KBM-7 (cell line): ENCODE data around the gene PEX6.

ENCODE experiments used
- DNase-seq: peaks from one replicate; pipeline ENCODE4 v3.0.0-alpha.2; 2015
- in situ Hi-C: fragments of 300-500 bp; cut with MboI; formaldehyde crosslinking; loops from 2 replicates; pipeline ENCODE4 v1.14.3; 2020; ENCODE audit warnings: low sequenced_read_pairs, low pct_unique_long_range_greater_than_20kb, mixed read lengths

PEX6 gene

GRCh38 chr6:42940493-42941045, 38.4 kb downstream of the PEX6 start:
- DNase-seq = no peak
- in situ Hi-C loops = no loop called here

DNA sequence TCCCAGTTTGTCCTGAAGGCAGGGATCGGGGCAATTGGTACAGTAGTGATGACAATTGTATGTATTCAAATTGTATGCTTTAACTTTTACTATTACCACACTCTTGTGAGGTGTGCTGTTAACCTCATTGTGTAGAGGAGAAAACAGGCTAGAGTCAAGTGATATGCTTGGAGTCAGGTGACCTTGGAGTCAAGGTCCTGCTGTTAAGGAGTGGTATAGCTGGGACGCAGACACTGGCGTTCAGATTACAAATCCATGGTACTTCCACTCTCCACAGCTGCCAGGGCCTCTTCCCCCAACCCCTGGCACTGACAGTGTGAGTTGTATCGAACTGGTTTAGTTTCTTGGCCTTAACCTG, 39.2 kb downstream of the PEX6 start:
- in situ Hi-C loops = no loop called here
- no peak for DNase-seq

GRCh38 chr6:42938987-42939809, 39.8 kb downstream of the PEX6 start:
- in situ Hi-C loops = no loop called here

DNA sequence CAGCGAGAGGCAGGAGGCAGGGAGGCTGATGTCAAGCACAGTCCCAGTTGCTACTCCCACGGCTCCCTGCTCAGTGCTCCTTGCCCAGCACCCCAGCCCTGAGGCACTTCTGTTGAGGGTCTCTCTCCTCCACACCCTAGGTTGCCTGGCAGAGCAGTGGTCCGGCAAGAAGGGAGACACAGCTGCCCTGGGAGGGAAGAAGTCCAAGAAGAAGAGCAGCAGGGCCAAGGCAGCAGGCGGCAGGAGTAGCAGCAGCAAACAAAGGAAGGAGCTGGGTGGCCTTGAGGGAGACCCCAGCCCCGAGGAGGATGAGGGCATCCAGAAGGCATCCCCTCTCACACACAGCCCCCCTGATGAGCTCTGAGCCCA, 40.6 kb downstream of the PEX6 start:
- DNase-seq = no peak
- in situ Hi-C loops = no loop called here

More at GRCh38 chr6:42938987-42939809, 39.8 kb downstream of the PEX6 start:
- no peak for DNase-seq

- no peak for DNase-seq
- in situ Hi-C loops = no loop called here
Observed at GRCh38 chr6:42937548-42938427, 41.2 kb downstream of the PEX6 start.

DNA sequence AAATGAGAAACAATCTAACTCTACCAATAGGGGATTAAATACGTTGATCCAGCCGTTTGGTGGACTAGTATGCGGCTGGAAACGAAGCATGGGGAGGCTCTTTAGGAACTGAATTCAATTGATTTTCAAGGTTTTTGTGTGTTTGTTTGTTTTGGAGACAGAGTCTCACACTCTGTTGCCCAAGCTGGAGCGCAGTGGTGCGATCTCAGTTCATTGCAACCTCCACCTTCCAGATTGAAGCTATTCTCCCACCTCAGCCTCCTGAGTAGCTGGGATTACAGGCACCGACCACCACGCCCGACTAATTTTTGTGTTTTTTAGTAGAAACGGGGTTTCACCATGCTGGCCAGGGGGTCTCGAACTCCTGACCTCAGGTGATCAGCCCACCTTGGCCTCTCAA, 42.6 kb downstream of the PEX6 start:
- in situ Hi-C loops = no loop called here
- no peak for DNase-seq

GRCh38 chr6:42935322-42935721, 43.7 kb downstream of the PEX6 start:
- in situ Hi-C loops = no loop called here
- peak; percentile 32 for DNase-seq

DNA sequence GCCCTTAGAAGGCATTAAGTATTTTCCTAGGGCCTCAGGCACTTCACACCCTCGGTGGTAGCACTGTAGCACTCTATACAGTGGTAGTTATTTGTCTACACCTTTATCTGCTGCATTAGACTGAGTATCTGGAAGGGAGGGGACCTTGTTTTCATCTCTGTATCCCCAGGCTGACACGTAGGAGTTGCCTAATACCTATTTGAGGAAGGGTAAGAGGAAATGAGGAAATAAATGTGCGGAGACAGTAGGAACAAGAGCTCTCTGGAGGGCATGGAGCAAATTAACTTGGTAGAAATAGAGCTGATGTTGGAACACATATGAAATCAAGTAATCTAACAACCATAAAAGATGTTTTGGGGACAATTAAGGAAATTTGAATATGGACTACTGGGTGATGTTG, 45.8 kb downstream of the PEX6 start:
- DNase-seq = peak; percentile 60
- in situ Hi-C loops = no loop called here

DNA sequence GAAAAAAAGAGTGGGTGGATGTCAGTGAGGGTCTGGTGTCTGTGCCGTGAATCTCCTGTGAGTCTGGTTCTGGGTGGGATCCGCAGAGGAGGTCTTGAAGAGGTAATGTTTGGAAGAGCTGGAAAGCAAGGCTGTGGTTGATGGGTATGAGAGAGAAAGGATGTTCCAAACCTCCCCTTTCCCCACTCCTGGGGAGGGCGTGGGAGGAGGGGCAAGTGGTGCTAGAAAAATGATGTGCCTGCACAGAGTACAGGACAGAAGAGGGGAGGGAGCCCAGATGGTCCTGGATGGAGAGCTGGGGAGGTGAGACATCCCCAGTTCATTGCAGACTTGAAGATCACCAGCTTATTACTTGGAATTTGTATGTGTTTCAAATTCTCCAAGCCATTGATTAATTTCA, 46.6 kb downstream of the PEX6 start:
- in situ Hi-C loops = no loop called here

GRCh38 chr6:42929821-42930360, 49.1 kb downstream of the PEX6 start:
- peak; percentile 94 for DNase-seq
- in situ Hi-C loops = no loop called here

More for the DNA sequence above, 46.6 kb downstream of the PEX6 start:
- DNase-seq = no peak

DNA sequence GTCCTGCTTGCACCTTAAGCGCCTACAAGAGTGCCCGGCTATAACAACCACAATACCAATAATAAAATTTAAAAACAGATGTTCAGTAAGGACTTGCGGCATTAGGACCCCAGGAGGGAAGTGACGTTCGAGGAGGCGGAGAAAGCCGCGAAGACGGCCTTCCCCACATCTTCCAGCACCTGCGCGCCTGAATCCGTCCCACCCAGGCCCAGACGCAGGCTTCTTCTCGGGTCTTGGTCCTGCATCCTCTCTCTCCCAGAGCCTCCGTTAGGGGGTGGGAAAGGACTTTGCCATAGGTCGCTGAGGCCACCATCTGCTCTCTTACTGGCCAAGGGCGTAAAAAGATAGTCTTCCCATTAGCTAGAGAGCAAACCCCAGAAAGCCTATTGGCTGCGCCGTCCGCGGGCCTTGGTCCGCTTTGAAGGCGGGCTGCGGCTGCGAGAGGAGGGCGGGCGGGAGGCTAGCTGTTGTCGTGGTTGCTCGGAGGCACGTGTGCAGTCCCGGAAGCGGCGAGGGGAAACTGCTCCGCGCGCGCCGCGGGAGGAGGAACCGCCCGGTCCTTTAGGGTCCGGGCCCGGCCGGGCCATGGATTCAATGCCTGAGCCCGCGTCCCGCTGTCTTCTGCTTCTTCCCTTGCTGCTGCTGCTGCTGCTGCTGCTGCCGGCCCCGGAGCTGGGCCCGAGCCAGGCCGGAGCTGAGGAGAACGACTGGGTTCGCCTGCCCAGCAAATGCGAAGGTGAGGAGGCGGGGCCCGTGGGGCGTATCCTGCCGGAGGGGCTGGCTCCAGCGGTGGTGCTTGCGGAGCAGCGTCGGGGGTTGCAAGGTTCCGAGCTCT, 49.8 kb downstream of the PEX6 start, which contains the start of gene CNPY3:
TSS of gene CNPY3 (plus strand) at position 495 of the 835 bp plus-strand sequence. CDS start at position 586, 91 bp downstream.
- in situ Hi-C loops = no loop called here

DNA sequence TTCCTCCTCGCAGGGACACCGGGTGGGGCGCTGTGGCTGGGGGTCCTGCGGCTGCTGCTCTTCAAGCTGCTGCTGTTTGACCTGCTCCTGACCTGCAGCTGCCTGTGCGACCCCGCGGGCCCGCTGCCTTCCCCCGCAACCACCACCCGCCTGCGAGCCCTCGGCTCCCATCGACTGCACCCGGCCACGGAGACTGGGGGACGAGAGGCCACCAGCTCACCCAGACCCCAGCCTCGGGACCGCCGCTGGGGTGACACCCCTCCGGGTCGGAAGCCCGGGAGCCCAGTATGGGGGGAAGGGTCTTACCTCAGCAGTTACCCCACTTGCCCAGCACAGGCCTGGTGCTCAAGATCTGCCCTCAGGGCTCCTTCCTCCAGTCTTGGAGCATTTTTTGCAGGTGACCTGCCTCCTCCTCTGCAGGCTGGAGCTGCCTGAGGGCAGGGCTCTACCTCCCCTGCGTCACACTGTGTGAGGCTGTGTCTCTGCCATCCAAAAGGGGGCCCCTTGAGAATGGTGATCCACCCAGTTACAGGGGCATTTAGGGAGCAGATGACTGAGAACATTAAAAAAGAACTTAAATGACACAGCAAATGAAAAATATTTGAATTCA, 53.6 kb downstream of the PEX6 start:
- no peak for DNase-seq

More for the DNA sequence above, 49.8 kb downstream of the PEX6 start, which contains the start of gene CNPY3:
- peak; percentile 99 for DNase-seq

GRCh38 chr6:42923666-42924065, 55.3 kb downstream of the PEX6 start:
- in situ Hi-C loops = no loop called here

More for the DNA sequence above, 53.6 kb downstream of the PEX6 start:
- in situ Hi-C loops = no loop called here

GRCh38 chr6:42921801-42922200, 57.2 kb downstream of the PEX6 start:
- DNase-seq = no peak

More at GRCh38 chr6:42923666-42924065, 55.3 kb downstream of the PEX6 start:
- peak; percentile 26 for DNase-seq

GRCh38 chr6:42916288-42916687, 62.7 kb downstream of the PEX6 start:
- in situ Hi-C loops = no loop called here
- no peak for DNase-seq

More at GRCh38 chr6:42921801-42922200, 57.2 kb downstream of the PEX6 start:
- in situ Hi-C loops = no loop called here

DNA sequence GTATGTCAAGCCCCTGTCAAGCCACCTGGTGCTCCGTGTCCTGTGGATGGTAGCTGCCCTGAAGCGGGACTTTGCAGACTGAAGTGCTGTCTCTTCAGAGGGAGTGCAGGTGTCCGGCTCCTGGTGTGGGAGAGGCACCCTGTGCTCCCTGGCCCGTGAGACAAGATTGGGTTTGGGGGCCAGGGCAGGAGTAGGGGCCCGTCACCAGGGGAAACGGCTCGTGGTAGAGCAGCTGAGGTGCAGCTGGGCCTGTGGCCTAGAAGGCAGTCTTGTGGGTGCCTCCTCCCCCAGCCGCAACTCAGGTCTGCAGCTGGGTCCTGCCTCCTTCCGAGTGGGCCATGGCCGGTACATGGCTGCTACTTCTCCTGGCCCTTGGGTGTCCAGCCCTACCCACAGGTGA, 63.2 kb downstream of the PEX6 start, which contains the start of gene PTCRA:
TSS of gene PTCRA (plus strand) at position 322 of the 400 bp plus-strand sequence. CDS start at position 339, 17 bp downstream.
- in situ Hi-C loops = no loop called here
- no peak for DNase-seq

- in situ Hi-C loops = no loop called here
- DNase-seq = no peak
Observed at GRCh38 chr6:42914546-42914945, 64.4 kb downstream of the PEX6 start.
